Keratinocyte (primary cell): ENCODE results near the gene ADPRH. TPM values are rescaled to one million over a fixed set of nuclear protein-coding genes. Genes with fewer than 3 reads are reported as not detected.

ENCODE experiments used
- DNase-seq: peaks from one replicate; pipeline ENCODE4 v3.0.0-alpha.2; 2011; ENCODE audit warnings: low read depth, missing footprints, low spot score
- FAIRE-seq: peaks from 2 replicates; lab custom pipeline; 2011; peaks lifted over from hg19 to GRCh38; lab: Jason Lieb, UNC
- H2AFZ ChIP-seq: 2 replicates; pipeline ENCODE4 v1.6.0; 2012; ENCODE audit warnings: low read length, control low read depth, inconsistent platforms; ENCODE audit not compliant: control insufficient read depth
- H3K27ac ChIP-seq: 2 replicates; pipeline ENCODE4 v1.5.1; 2011; ENCODE audit warnings: low read length; ENCODE audit not compliant: control insufficient read depth, insufficient read depth
- H3K27me3 ChIP-seq: 3 replicates; pipeline ENCODE4 v1.6.0; 2011; ENCODE audit warnings: low read length; ENCODE audit not compliant: control insufficient read depth, insufficient read depth; ENCODE audit errors: extremely low read depth
- H3K36me3 ChIP-seq, 2 experiments: 2 replicates in 1 of 2; 3 replicates in 1 of 2; pipeline ENCODE4 v1.5.1; 2011; ENCODE audit warnings: low read length in 2 of 2, mild to moderate bottlenecking in 1 of 2; ENCODE audit not compliant: control insufficient read depth in 2 of 2, insufficient read depth in 2 of 2; ENCODE audit errors: extremely low read depth in 1 of 2
- H3K4me1 ChIP-seq: 3 replicates; pipeline ENCODE4 v1.5.1; 2011; ENCODE audit warnings: low read length; ENCODE audit not compliant: control insufficient read depth, insufficient read depth; ENCODE audit errors: extremely low read depth
- H3K4me2 ChIP-seq: 3 replicates; pipeline ENCODE4 v1.6.0; 2011; ENCODE audit warnings: low read depth, low read length; ENCODE audit not compliant: control insufficient read depth, insufficient read depth; ENCODE audit errors: extremely low read depth
- H3K4me3 ChIP-seq, 3 experiments: fragments of 200-600 bp in 1 of 3; sonication (generic) in 1 of 3; 2 replicates in 2 of 3; 3 replicates in 1 of 3; pipeline ENCODE4 v1.5.1; 2011 to 2016; ENCODE audit warnings: low read length in 3 of 3, mild to moderate bottlenecking in 3 of 3, control low read depth in 2 of 3, inconsistent platforms in 1 of 3, low read depth in 1 of 3, mixed read lengths in 1 of 3, mixed run types in 1 of 3, moderate library complexity in 1 of 3; ENCODE audit not compliant: control insufficient read depth in 2 of 3, insufficient read depth in 2 of 3; ENCODE audit errors: extremely low read depth in 1 of 3
- H3K79me2 ChIP-seq: 2 replicates; pipeline ENCODE4 v1.6.0; 2012; ENCODE audit warnings: low read length; ENCODE audit not compliant: control insufficient read depth, insufficient read depth
- H3K9ac ChIP-seq: 3 replicates; pipeline ENCODE4 v1.6.0; 2011; ENCODE audit warnings: low read length; ENCODE audit not compliant: control insufficient read depth, insufficient read depth; ENCODE audit errors: extremely low read depth
- H3K9me1 ChIP-seq: 3 replicates; pipeline ENCODE4 v1.6.0; 2011; ENCODE audit warnings: low read length; ENCODE audit not compliant: control insufficient read depth, insufficient read depth; ENCODE audit errors: extremely low read depth
- H3K9me3 ChIP-seq: 2 replicates; pipeline ENCODE4 v1.5.1; 2012; ENCODE audit warnings: low read depth, low read length; ENCODE audit not compliant: control insufficient read depth
- H4K20me1 ChIP-seq: 3 replicates; pipeline ENCODE4 v1.6.0; 2011; ENCODE audit warnings: low read length; ENCODE audit not compliant: control insufficient read depth, insufficient read depth; ENCODE audit errors: extremely low read depth
- EZH2 ChIP-seq: IDR thresholded peaks from one replicate; pipeline ENCODE4 v1.6.1; 2012; ENCODE audit warnings: inconsistent platforms, mild to moderate bottlenecking, low read length, moderate library complexity
- dilution Hi-C: fragments of 300-500 bp; cut with MboI; formaldehyde crosslinking; loops from one replicate; pipeline ENCODE4 v1.7.0; 2020; ENCODE audit warnings: low sequenced_read_pairs; ENCODE audit not compliant: extremely low pct_ligation_motif_present
- polyA plus RNA-seq, 5 experiments: library from polyadenylated mRNA; depleted of rRNA in 3 of 5; stranded (reverse) in 3 of 5; stranded (forward) in 1 of 5; unstranded in 1 of 5; fragments of >200 nt; gene quantifications; 1 replicate in 1 of 5; 2 replicates in 3 of 5; 3 replicates in 1 of 5; pipeline versions ENCODE4 v1.2.1 to v1.2.3, GENCODE V29; 2011 to 2012; ENCODE audit warnings: missing spikeins in 2 of 5, low read depth in 1 of 5, low replicate concordance in 1 of 5
- TF ChIP-seq, protein P1 (sequence below), 3 experiments: IDR thresholded peaks in 1 of 3; conservative IDR thresholded peaks in 1 of 3; optimal IDR thresholded peaks in 1 of 3; 2 replicates in 2 of 3; 3 replicates in 1 of 3; pipeline versions ENCODE3 to v1.5.1; 2011; ENCODE audit warnings: low read length in 3 of 3, mild to moderate bottlenecking in 3 of 3, moderate library complexity in 2 of 3, control low read depth in 1 of 3, inconsistent platforms in 1 of 3; ENCODE audit not compliant: insufficient read depth in 2 of 3; ENCODE audit errors: extremely low read depth in 1 of 3

The ADPRH gene
- polyA plus RNA-seq, 1 donor (not counting 4 experiments of a cell fraction or from before 2014, with no cell fraction given): 0.39 TPM

DNA sequence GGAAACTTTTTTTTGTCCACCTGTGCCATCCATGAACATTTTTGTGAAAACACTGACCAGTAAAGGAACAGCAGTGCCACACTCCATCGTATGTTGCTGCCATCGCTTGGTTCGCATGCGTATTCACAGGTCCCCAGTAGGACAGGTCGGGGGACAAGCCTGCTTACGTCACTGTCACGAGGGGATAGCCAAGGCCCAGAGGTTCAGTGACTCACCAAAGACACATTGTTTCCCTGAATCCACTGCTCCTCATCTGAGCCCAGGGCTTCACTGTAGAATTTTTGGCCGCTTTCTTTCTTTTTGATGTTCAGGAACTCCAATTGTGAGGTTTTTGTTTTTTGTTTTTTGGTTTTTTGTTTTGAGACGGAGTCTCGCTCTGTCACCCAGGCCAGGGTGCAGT lies 5.9 kb downstream of the ADPRH start:
- DNase-seq (no peak), FAIRE-seq (no peak)
- Histone ChIP-seq H3K4me1 (no peaks in the 10 kb centered on the region), H3K4me3 (no peak overlapping the region), H3K4me2 (no peak overlapping the region), H3K27me3 (peaks cover 8% of the 10 kb centered on the region), H2AFZ (no peak overlapping the region), H3K9ac (no peak overlapping the region), H3K36me3 (no peaks in the 10 kb centered on the region), H3K79me2 (no peaks in the 10 kb centered on the region), H4K20me1 (no peaks in the 10 kb centered on the region), H3K9me3 (no peaks in the 10 kb centered on the region), H3K9me1 (no peaks in the 10 kb centered on the region), H3K27ac (no peak overlapping the region)
- TF ChIP-seq EZH2: no peak
- TF ChIP-seq, protein P1, sequence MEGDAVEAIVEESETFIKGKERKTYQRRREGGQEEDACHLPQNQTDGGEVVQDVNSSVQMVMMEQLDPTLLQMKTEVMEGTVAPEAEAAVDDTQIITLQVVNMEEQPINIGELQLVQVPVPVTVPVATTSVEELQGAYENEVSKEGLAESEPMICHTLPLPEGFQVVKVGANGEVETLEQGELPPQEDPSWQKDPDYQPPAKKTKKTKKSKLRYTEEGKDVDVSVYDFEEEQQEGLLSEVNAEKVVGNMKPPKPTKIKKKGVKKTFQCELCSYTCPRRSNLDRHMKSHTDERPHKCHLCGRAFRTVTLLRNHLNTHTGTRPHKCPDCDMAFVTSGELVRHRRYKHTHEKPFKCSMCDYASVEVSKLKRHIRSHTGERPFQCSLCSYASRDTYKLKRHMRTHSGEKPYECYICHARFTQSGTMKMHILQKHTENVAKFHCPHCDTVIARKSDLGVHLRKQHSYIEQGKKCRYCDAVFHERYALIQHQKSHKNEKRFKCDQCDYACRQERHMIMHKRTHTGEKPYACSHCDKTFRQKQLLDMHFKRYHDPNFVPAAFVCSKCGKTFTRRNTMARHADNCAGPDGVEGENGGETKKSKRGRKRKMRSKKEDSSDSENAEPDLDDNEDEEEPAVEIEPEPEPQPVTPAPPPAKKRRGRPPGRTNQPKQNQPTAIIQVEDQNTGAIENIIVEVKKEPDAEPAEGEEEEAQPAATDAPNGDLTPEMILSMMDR (optimal IDR thresholded peaks at IDR 0.05 in 1 of 3, IDR thresholded peaks at IDR 0.05 in 1 of 3, conservative IDR thresholded peaks at IDR 0.05 in 1 of 3; ENCODE audit: extremely low read depth in 1 of 3, insufficient read depth in 2 of 3, low read length in 3 of 3): no peak
- dilution Hi-C loops: no loop called here

DNA sequence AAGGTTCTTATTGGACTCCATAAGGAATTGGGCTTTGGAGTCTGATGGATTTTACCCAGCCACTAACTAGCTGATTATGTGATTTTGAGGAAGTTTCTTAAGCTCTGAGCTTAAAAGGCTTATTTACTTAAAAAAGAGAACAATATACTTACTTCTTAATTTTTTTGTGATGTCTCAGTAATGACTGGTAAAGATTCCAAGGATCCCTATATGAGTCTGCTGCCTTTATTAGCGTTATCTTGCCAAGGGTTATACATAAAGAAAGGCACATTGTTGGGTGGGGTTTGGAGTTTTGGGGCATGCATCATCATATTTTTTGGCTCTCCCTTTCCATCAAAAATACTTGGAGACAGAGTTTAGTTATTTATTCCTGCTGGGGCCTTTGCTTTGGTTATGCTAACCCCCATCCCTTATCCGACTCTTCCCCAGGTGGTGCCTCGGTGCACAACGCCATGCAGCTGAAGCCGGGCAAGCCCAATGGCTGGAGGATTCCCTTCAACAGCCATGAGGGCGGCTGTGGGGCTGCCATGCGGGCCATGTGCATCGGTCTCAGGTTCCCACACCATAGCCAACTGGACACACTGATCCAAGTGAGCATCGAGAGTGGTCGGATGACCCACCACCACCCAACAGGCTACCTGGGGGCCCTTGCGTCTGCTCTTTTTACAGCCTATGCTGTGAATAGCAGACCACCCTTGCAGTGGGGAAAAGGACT lies 6.7 kb downstream of the ADPRH start:
- H3K27me3 ChIP-seq: peaks cover 12% of the 10 kb centered on the region
- no peaks in the 10 kb centered on the region for H3K9me3 ChIP-seq
- DNase-seq (no peak), FAIRE-seq (no peak)
- no peak overlapping the region for H2AFZ ChIP-seq
- no peak for TF ChIP-seq EZH2
- TF ChIP-seq, protein P1 (optimal IDR thresholded peaks at IDR 0.05 in 1 of 3, IDR thresholded peaks at IDR 0.05 in 1 of 3, conservative IDR thresholded peaks at IDR 0.05 in 1 of 3; ENCODE audit: extremely low read depth in 1 of 3, insufficient read depth in 2 of 3, low read length in 3 of 3): no peak
- no peak overlapping the region for H3K4me3 ChIP-seq
- H3K36me3 ChIP-seq: no peaks in the 10 kb centered on the region
- H3K4me1 ChIP-seq: no peaks in the 10 kb centered on the region
- H3K4me2 ChIP-seq: no peak overlapping the region
- H3K9ac ChIP-seq: no peak overlapping the region
- no peaks in the 10 kb centered on the region for H3K9me1 ChIP-seq
- H3K27ac ChIP-seq: no peak overlapping the region
- dilution Hi-C loops: no loop called here
- H4K20me1 ChIP-seq: no peaks in the 10 kb centered on the region
- no peaks in the 10 kb centered on the region for H3K79me2 ChIP-seq
